ENCODE data around the gene ZFP36L2. TPM values are rescaled to one million over a fixed set of nuclear protein-coding genes. Genes with fewer than 3 reads are reported as not detected.

Gene ZFP36L2
- total and polyA plus RNA-seq, 9 of the 15 experiments (the other 6 are each of a cell fraction or from before 2014, with no cell fraction given) = 4.1 to 60.6 (median 20.3) TPM

- Histone ChIP-seq H3K9me3 (replicated peaks; ENCODE audit: control insufficient read depth, insufficient read depth, low read depth, low read length) (no peaks in the 10 kb centered on the region), H3K4me3 (no peak overlapping the region), H3K4me2 (ENCODE audit: insufficient read depth, low read length) (peak overlapping the region; percentile 59), H3K4me1 (replicated peaks in 1 of 2; ENCODE audit: control insufficient read depth in 2 of 2, insufficient read depth in 2 of 2, low read length in 2 of 2) (peaks cover 52 to 57% of the 10 kb centered on the region in 2 experiments), H3K9me1 (ENCODE audit: control insufficient read depth, insufficient read depth, low read length) (no peaks in the 10 kb centered on the region), H2AFZ (ENCODE audit: low read depth, low read length) (peak overlapping the region; percentile 93), H3K27ac (ENCODE audit: extremely low read depth, low read depth, low read length) (peak overlapping the region; percentile 67), H4K20me1 (replicated peaks; ENCODE audit: control insufficient read depth, insufficient read depth, low read length) (no peaks in the 10 kb centered on the region), H3K36me3 (ENCODE audit: control insufficient read depth, insufficient read depth, low read length) (no peaks in the 10 kb centered on the region), H3K27me3 (ENCODE audit: control insufficient read depth in 2 of 2, insufficient read depth in 2 of 2, low read length in 2 of 2) (no peaks in the 10 kb centered on the region), H3K9ac (ENCODE audit: insufficient read depth in 1 of 2, low read depth in 2 of 2, low read length in 2 of 2) (peak overlapping the region; percentile 39 to 43; a peak in 2 of 4 replicates), H3K79me2 (ENCODE audit: control insufficient read depth, insufficient read depth, low read length) (no peaks in the 10 kb centered on the region)
- intact Hi-C loops (cut with micrococcal nuclease) = no loop called here
- WGBS (ENCODE audit: insufficient coverage, low coverage, missing lambda C conversion rate) = 3% methylated on average over 4 of the region's 4 CpGs
- ATAC-seq (peak; percentile 10), DNase-seq (ENCODE audit: extremely low read depth in 1 of 4, low spot score in 3 of 4) (peak in 3 of 4 experiments; percentile 33 to 65 (median 55)), FAIRE-seq (peak; percentile 78)
- POLR2A ChIA-PET = interaction anchor here (0.5 to 1.0 kb wide), 2 partner anchors 10 to 225 kb away, joined by 3 read pairs; no protein-coding TSS in a partner anchor
- no TSS peak for BruUV-seq (replicated peaks)
- CTCF ChIA-PET (ENCODE audit: low intra/inter-chr PET ratio) = interaction anchor here (0.6 to 0.7 kb wide), 2 partner anchors 16 to 34 kb away, joined by 3 to 5 read pairs; no protein-coding TSS in a partner anchor
- in situ Hi-C loops (cut with MboI) = no loop called here
- no peak for TF ChIP-seq CUX1 (CRISPR knock-in tag; IDR thresholded peaks at IDR 0.05)
- no peak for TF ChIP-seq HNRNPL (IDR thresholded peaks at IDR 0.05; ENCODE audit: low read depth, low read length)
- TF ChIP-seq ETV5 (CRISPR knock-in tag; IDR thresholded peaks at IDR 0.05; ENCODE audit: low read depth) = peak; percentile 30; the same call in 1 of the 2 replicates
- TF ChIP-seq PHB2 (IDR thresholded peaks at IDR 0.05; ENCODE audit: low read depth) = no peak
- no peak for TF ChIP-seq MAFF (IDR thresholded peaks at IDR 0.05; ENCODE audit: low read length)
- no peak for TF ChIP-seq ZNF146 (CRISPR knock-in tag; IDR thresholded peaks at IDR 0.05; ENCODE audit: unreplicated experiment)
- no peak for TF ChIP-seq ZNF696 (CRISPR knock-in tag; conservative IDR thresholded peaks at IDR 0.05)
- peak; percentile 22; the same call in 1 of the 2 replicates for TF ChIP-seq GATAD2A (IDR thresholded peaks at IDR 0.05)
- TF ChIP-seq ZNF444 (CRISPR knock-in tag; IDR thresholded peaks at IDR 0.05) = no peak
- no peak for TF ChIP-seq PURB (CRISPR knock-in tag; IDR thresholded peaks at IDR 0.05; ENCODE audit: low read depth)
- no peak for TF ChIP-seq TEAD4 (IDR thresholded peaks at IDR 0.05; ENCODE audit: low read length)
- no peak for TF ChIP-seq TEAD4 (CRISPR knock-in tag; IDR thresholded peaks at IDR 0.05; ENCODE audit: borderline replicate concordance)
- peak; percentile 69 for TF ChIP-seq JUND (IDR thresholded peaks at IDR 0.05; ENCODE audit: borderline replicate concordance, low read depth, low read length)
- TF ChIP-seq JUND (tag; IDR thresholded peaks at IDR 0.05; ENCODE audit: borderline replicate concordance, low read depth, low read length) = no peak; the same call in 2 of the 3 replicates
- no peak for TF ChIP-seq ATF1 (CRISPR knock-in tag; IDR thresholded peaks at IDR 0.05)
- no peak for TF ChIP-seq ATF1 (tag; IDR thresholded peaks at IDR 0.05)
These were observed 41.3 kb downstream of the ZFP36L2 start for GRCh38 chr2:43185146-43185545.

Data from K562 (cell line).